HG02870 (cell line): Measurements from ENCODE around the gene FSD2.
"Not testable (repeated sequence)": the region's sequence is repeated elsewhere in the genome, so short reads cannot be mapped to it uniquely, and the experiment has no call there.

Source experiments
- ATAC-seq: cut with Tn5 transposase; IDR thresholded peaks from one replicate; pipeline ENCODE4 v1.9.1; 2021; ENCODE audit warnings: mild to moderate bottlenecking, moderate library complexity; ENCODE audit not compliant: unreplicated experiment

Gene FSD2

GRCh38 chr15:82748315-82748714 lies 57.6 kb downstream of the FSD2 start:
- no peak for ATAC-seq

GRCh38 chr15:82743810-82744209 lies 62.1 kb downstream of the FSD2 start:
- no peak for ATAC-seq

DNA sequence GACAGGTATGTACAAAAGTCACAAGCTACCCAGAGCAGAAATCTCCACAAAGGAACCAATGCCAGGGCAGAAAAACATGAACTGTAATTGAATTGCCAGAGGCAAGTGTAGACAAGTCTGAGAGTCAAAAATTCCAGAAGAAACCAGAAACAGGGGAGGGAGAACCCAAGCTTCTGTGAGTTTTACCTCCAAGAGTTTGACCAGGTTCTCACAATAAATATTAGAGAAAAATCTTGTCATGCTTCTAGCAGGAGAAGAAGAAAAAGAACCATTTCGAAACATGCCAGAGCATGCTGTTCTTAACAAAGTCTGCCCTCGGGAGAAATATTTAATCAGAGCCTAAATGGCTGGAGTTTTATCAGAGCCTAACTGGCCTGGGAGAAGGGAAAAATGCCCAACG lies 63.7 kb downstream of the FSD2 start:
- no peak for ATAC-seq

DNA sequence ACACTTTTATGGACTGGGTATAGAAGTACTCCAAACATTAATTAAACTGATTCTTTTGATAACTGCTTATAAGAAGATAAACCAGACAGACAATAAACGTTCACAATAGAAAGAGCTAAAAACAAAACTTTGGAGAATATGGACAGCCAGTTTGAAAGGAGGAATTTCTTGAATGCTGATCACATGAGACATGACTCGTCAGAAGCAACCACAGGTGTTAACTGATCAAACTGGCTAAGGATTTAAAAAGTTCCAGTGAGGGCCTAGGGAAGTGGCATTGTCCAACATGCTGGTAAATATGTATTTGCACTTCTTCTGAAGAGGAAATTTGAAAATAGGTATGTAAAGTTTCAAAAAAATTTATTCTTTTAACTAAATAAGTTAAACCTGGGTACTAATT lies 66.8 kb downstream of the FSD2 start:
- no peak for ATAC-seq

- no peak for ATAC-seq
These were observed 67.9 kb downstream of the FSD2 start for GRCh38 chr15:82737975-82738374.

GRCh38 chr15:82731527-82731926 lies 74.3 kb downstream of the FSD2 start:
- no peak for ATAC-seq

DNA sequence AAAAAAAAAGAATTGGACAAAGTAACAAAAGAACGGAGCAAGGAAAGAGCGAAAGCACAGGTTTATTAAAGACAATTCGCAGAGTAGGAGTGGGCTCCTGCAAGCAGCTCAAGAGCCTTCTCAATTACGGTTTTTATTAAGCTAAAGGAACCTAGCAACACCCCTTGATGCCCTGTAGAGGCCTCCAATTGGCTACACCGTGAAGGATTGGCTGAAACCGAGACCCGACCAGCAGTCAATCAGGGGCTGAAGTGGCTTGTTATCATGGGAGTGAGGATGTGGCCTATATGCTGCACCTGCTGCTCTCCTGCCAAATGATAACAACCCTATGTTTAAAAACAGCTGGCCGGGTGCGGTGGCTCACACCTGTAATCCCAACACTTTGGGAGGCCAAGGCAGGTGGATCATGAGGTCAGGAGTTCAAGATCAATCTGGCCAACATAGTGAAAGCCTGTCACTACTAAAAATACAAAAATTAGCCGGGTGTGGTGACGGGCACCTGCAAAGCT lies 75.8 kb downstream of the FSD2 start:
- no peak for ATAC-seq

- ATAC-seq: no peak
These were observed 79.1 kb downstream of the FSD2 start for GRCh38 chr15:82726816-82727215.

DNA sequence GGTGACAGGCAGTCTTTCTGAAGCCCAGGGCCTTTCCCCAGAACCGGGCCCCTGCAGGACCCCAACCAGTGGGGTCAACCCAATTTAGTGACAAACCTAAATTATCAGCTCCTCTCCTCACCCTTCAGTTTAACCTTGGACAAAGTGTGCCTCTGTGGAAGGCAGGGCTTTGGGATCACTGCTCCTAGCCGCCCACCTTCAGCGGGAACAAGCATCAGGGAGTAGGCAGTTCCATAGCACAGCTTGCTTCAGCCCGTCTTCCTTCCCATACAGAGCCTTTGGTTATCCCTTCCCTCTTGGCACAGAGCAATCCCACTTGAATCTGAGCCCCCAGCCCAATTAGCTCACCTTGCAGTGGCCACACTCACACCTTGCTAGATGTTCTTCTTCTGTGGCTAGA lies 90.9 kb downstream of the FSD2 start:
- ATAC-seq: no peak

- ATAC-seq: no peak
These were observed 91.9 kb downstream of the FSD2 start for GRCh38 chr15:82714016-82714415.

GRCh38 chr15:82712036-82712435 lies 93.8 kb downstream of the FSD2 start:
- no peak for ATAC-seq

DNA sequence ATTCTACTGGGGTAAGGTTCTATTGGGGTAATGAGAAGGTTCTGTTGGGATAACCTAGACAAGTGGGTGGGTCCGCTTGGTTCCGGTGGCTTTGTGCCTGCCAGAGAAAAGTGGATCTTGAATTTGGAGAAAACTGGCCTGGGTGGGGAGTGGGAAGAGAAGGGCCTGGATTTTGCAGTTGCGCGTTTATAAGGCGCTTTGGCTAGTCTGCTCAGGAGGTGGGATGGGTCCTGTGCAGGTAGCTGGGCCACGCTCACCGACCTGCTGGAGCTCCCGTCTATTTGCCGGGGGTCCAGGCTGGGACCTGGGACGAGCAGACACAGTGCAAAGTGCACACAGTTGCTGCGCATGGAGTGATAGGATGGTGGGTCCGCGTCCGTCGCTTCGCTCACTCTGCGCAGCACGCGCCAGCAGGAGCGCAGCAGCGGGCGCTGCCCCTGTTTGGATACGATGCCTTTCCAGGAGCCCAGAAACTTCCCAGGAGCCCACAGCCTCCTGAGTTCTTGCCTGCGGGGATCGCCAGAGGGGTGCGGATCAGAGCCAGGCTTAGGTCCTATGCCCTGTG lies 94.9 kb downstream of the FSD2 start:
- ATAC-seq: no peak

- ATAC-seq: no peak
These were observed 95.7 kb downstream of the FSD2 start for GRCh38 chr15:82710208-82710555.

DNA sequence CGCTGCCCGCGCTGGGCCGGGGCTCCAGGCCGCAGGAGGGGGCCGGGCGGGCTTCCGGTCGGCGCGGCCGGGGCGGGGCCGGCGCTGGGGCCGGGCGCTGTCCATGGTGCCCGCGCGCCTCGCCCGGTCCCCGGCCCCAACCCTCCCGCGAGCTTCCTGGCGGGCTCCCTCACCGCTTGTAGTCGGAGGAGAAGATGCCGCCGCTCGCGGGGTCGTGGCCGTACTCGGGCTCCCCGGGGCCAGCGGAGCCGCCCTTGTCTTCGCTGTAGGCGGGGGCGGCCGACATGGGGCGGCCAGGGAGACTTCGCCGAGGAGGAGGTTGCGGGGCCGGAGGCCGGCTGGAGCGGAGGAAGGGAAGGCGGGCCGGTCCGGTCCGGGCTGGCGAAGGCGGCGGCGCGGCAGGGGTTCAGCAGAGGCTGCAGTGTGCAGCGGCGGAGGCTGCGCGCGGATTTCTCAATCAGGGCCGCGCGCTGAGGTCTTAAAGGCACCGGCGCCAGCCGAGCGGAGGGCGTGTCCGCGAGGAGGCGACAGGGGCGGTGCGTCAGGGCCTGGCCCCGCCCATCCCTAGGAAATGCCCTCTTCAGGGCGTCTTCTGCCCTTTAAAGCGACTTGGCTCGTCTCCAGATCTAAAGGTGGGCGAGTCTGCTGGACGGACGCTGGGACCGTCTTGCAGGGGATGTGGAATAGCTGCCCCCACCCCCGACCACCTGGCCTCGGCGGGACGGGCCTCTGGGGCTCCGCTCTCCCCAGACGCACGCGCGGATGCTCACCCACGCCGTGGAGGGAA lies 96.3 kb downstream of the FSD2 start, which contains the start of gene AP3B2:
Gene AP3B2, minus strand, starts transcription at position 455 of the 787 bp plus-strand sequence. Its CDS starts 169 bp downstream, at position 286.
- ATAC-seq: peak; percentile 93

GRCh38 chr15:82709081-82709420 lies 96.8 kb downstream of the FSD2 start:
- ATAC-seq: no peak

- ATAC-seq: not testable (repeated sequence)
These were observed 100.0 kb downstream of the FSD2 start for GRCh38 chr15:82705856-82706255.
